ENCODE data around the gene KIF3A. TPM values are rescaled to one million over a fixed set of nuclear protein-coding genes. Genes with fewer than 3 reads are reported as not detected.

Gene KIF3A
- total RNA-seq, 1 donor from 2014 or later, result 33.6 TPM

DNA sequence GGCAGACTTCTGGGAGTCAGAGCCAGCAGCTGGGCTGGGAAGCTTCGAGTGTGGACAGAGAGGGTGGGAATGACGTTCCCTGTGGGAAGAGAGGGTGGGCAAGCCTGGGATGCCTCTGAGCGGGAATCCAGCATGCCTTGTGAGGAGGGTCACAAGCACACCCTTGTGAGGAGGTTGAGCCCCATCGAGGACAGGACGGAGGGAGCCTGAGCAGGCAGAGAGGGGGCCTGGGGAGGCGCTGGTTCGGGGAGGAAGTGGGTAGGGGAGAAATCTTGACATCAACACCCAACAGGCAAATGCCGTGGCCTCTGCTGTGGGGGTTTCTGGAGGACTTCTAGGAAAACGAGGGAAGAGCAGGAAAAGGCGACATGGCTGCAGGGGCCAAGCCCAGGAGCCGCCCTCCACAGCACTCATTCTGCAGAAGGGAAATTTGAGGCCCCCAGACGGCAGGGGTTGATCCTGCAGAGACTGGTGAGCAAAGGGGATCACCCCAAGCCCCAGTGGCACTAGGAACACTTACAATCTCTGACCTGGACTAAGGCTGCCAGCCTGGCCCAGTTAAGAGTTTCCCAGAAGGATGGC lies 80.5 kb downstream of the KIF3A start:
- no peak for DNase-seq (ENCODE audit: low spot score, unreplicated experiment)
- Mint-ChIP-seq H3K36me3 (ENCODE audit: insufficient read depth) (peaks cover 1% of the 10 kb centered on the region), H3K27me3 (peaks cover 59% of the 10 kb centered on the region), H3K4me3 (ENCODE audit: low read depth) (no peak overlapping the region), H3K9me3 (ENCODE audit: low read depth) (no peaks in the 10 kb centered on the region), H3K27ac (no peak overlapping the region), H3K4me1 (ENCODE audit: low read depth) (no peaks in the 10 kb centered on the region)
- TF ChIP-seq, protein P1, sequence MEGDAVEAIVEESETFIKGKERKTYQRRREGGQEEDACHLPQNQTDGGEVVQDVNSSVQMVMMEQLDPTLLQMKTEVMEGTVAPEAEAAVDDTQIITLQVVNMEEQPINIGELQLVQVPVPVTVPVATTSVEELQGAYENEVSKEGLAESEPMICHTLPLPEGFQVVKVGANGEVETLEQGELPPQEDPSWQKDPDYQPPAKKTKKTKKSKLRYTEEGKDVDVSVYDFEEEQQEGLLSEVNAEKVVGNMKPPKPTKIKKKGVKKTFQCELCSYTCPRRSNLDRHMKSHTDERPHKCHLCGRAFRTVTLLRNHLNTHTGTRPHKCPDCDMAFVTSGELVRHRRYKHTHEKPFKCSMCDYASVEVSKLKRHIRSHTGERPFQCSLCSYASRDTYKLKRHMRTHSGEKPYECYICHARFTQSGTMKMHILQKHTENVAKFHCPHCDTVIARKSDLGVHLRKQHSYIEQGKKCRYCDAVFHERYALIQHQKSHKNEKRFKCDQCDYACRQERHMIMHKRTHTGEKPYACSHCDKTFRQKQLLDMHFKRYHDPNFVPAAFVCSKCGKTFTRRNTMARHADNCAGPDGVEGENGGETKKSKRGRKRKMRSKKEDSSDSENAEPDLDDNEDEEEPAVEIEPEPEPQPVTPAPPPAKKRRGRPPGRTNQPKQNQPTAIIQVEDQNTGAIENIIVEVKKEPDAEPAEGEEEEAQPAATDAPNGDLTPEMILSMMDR (IDR thresholded peaks at IDR 0.05; ENCODE audit: unreplicated experiment), result no peak

DNA sequence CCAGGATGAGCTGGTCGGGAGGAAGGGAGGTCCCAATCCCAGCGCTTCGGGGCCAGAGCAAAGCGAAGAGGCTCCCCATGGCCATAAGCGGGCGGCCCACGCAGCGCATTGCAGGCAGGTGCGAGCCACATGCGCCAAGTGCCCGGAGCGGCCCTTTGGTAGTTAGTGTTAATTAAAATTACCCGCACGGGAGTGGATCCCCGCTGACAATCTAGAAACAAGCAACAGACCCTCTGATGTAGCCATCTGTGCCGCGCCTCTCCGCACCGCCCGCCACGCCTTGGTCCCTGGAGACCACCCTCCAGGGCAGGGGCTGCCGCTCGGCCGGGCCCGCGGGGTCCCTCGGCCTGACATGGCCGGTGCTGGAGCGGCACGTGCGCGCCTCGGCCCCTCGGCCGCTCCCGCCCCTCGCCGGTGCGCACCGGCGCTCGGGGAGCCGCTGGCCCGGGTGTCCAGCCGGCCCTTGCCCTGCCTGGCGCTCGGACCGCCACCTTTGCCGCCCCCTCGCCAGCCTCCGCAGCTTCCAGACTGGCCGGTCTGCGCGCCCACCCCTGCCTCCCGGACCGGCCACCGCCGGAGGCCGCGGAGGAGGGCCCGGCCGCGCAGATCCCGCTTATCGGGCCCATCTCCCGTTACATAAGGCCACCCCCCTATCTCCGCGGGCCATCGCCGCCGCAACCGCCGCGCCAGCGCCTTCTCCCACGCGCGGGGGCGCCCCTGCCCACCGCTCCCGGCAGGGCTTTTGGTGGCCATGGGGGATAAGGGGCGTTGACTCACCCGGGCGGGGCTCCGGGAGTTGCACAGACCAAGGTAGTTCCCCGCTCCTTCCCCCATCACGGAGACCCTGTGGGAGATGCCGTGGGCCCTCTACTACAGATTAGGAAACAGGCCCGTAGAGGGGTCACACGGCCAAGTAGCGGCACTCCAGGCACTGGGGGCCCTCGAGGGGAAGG lies 81.2 kb downstream of the KIF3A start:
- peak overlapping the region; percentile 33 for H3K4me3 Mint-ChIP-seq (ENCODE audit: low read depth)
- no peak overlapping the region for H3K27ac Mint-ChIP-seq
- peaks cover 63% of the 10 kb centered on the region for H3K27me3 Mint-ChIP-seq
- H3K9me3 Mint-ChIP-seq (ENCODE audit: low read depth), result no peaks in the 10 kb centered on the region
- H3K36me3 Mint-ChIP-seq (ENCODE audit: insufficient read depth), result peaks cover 1% of the 10 kb centered on the region
- no peaks in the 10 kb centered on the region for H3K4me1 Mint-ChIP-seq (ENCODE audit: low read depth)
- TF ChIP-seq, protein P1 (IDR thresholded peaks at IDR 0.05; ENCODE audit: unreplicated experiment), result no peak
- DNase-seq (ENCODE audit: low spot score, unreplicated experiment), result no peak

DNA sequence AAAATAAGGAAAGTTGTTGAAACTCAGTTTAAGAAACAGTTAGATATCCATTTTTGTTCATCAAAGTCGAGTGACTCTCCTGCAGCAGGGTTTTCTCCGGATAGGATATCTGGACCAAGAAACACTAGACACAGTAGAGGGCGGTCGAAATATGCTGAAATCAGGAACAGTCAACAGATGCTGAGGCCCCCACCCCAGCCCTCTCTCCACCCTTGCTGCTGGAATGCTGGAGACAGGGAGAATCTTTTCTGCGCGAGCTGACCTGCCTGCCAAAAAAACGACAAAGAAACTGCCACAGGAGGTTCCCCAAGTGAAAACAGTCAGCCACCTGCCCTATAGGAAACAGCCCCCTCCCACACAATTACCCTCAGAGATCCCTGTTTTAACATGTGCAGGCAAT lies 83.6 kb downstream of the KIF3A start:
- H3K9me3 Mint-ChIP-seq (ENCODE audit: low read depth), result peaks cover 1% of the 10 kb centered on the region
- TF ChIP-seq, protein P1 (IDR thresholded peaks at IDR 0.05; ENCODE audit: unreplicated experiment), result no peak
- DNase-seq (ENCODE audit: low spot score, unreplicated experiment), result no peak
- H3K27ac Mint-ChIP-seq, result no peak overlapping the region
- H3K36me3 Mint-ChIP-seq (ENCODE audit: insufficient read depth), result peaks cover 1% of the 10 kb centered on the region
- H3K4me1 Mint-ChIP-seq (ENCODE audit: low read depth), result no peaks in the 10 kb centered on the region
- H3K4me3 Mint-ChIP-seq (ENCODE audit: low read depth), result no peak overlapping the region
- H3K27me3 Mint-ChIP-seq, result peaks cover 58% of the 10 kb centered on the region

DNA sequence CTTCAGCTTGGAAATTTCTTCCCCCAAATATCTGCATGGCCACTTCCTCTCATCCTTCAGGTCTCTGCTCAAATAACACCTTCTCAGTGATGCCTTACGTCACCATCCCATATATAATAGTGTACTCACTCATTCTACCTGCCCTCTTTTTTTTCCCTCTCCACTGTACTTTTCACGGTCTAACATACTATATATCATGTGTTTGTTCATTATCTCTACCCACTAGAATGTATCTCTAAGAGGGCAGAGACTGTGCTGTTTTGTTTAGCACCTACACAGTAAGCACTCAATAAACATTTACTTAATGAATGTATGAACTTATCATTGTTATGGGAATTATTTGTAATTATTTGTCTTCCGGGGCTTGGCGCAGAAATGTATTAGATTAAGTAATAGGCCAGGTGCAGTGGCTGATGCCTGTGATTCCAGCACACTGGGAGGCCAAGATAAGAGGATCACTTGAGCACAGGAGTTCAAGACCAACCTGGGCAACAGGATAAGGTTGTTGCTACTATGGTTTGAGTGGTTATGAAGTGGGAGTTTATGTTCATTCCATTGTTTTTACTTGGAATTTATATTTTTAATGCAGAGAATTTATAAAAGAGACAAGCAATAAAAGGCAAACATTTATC lies 85.4 kb downstream of the KIF3A start:
- Mint-ChIP-seq H3K27me3 (peaks cover 41% of the 10 kb centered on the region), H3K4me1 (ENCODE audit: low read depth) (no peaks in the 10 kb centered on the region), H3K36me3 (ENCODE audit: insufficient read depth) (peaks cover 3% of the 10 kb centered on the region), H3K27ac (no peak overlapping the region), H3K4me3 (ENCODE audit: low read depth) (no peak overlapping the region), H3K9me3 (ENCODE audit: low read depth) (peaks cover 11% of the 10 kb centered on the region)
- DNase-seq (ENCODE audit: low spot score, unreplicated experiment), result no peak
- TF ChIP-seq, protein P1 (IDR thresholded peaks at IDR 0.05; ENCODE audit: unreplicated experiment), result no peak

DNA sequence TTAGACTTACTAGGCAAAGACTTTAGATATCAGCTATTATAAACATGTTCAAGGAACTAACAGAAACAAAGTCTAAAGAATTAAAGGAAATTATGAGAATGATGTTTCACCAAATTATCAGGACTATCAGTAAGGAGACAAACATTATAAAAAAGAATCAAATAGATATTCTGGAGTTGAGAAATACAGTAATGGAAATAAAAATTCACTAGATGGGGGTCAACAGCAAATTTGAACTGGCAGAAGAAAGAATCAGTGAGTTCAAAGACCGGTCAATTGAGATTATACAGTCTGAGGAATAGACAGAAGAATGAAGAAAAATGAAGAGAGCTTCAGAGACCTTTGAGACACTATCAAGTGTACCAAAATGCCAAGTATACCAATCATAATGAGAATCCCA lies 89.0 kb downstream of the KIF3A start:
- no peak for DNase-seq (ENCODE audit: low spot score, unreplicated experiment)
- H3K9me3 Mint-ChIP-seq (ENCODE audit: low read depth), result peaks cover 11% of the 10 kb centered on the region
- no peaks in the 10 kb centered on the region for H3K4me1 Mint-ChIP-seq (ENCODE audit: low read depth)
- peaks cover 7% of the 10 kb centered on the region for H3K36me3 Mint-ChIP-seq (ENCODE audit: insufficient read depth)
- H3K4me3 Mint-ChIP-seq (ENCODE audit: low read depth), result no peak overlapping the region
- TF ChIP-seq, protein P1 (IDR thresholded peaks at IDR 0.05; ENCODE audit: unreplicated experiment), result no peak
- H3K27me3 Mint-ChIP-seq, result peaks cover 10% of the 10 kb centered on the region
- H3K27ac Mint-ChIP-seq, result no peak overlapping the region

Measured in progenitor cell of endocrine pancreas (in vitro differentiated cells).